OCI-LY7 (cell line): Measurements from ENCODE around the gene SHISA4.

ENCODE experiments used
- EZH2phosphoT487 ChIP-seq: fragments of 200-600 bp; sonication (generic); IDR thresholded peaks from 2 replicates; pipeline ENCODE4 v1.6.1; 2018; ENCODE audit warnings: low read depth, borderline replicate concordance, mild to moderate bottlenecking, mixed run types, antibody characterized with exemption, low read length, moderate library complexity, mixed read lengths
- TF ChIP-seq, protein P1 (sequence below): fragments of 200-600 bp; sonication (generic); conservative IDR thresholded peaks from 2 replicates; pipeline ENCODE4 v1.5.1; 2014; ENCODE audit warnings: mild to moderate bottlenecking, antibody characterized with exemption, low read length, moderate library complexity, mixed read lengths

DNA sequence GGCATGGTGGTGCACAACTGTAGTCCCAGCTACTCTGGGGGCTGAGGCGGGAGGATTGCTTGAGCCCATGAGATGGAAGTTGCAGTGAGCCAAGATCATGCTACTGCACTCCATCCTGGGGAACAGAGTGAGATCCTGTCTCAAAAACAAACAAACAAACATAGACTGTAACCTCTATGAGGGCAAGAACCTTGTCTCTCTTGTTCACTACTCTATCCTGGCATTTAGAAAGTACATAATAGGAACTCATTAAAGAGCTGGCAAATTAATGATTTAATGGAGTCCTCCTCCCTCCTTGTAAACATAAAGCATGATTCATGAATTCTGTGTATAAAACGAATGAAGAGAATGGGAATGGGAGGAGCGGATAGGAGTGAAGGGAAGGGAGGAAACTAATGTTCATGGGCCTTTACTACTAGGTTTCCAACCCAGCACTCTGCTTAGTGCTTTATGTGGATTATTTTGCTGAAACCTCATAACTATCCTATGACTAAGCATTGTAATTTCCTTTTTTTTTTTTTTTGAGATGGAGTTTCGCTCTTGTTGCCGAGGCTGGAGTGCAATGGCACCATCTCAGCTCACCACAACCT, 49.0 kb downstream of the SHISA4 start:
- TF ChIP-seq, protein P1, sequence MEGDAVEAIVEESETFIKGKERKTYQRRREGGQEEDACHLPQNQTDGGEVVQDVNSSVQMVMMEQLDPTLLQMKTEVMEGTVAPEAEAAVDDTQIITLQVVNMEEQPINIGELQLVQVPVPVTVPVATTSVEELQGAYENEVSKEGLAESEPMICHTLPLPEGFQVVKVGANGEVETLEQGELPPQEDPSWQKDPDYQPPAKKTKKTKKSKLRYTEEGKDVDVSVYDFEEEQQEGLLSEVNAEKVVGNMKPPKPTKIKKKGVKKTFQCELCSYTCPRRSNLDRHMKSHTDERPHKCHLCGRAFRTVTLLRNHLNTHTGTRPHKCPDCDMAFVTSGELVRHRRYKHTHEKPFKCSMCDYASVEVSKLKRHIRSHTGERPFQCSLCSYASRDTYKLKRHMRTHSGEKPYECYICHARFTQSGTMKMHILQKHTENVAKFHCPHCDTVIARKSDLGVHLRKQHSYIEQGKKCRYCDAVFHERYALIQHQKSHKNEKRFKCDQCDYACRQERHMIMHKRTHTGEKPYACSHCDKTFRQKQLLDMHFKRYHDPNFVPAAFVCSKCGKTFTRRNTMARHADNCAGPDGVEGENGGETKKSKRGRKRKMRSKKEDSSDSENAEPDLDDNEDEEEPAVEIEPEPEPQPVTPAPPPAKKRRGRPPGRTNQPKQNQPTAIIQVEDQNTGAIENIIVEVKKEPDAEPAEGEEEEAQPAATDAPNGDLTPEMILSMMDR = no peak
- TF ChIP-seq EZH2phosphoT487 = no peak
